ENCODE measurements around the gene STAP2.

STAP2 gene

DNA sequence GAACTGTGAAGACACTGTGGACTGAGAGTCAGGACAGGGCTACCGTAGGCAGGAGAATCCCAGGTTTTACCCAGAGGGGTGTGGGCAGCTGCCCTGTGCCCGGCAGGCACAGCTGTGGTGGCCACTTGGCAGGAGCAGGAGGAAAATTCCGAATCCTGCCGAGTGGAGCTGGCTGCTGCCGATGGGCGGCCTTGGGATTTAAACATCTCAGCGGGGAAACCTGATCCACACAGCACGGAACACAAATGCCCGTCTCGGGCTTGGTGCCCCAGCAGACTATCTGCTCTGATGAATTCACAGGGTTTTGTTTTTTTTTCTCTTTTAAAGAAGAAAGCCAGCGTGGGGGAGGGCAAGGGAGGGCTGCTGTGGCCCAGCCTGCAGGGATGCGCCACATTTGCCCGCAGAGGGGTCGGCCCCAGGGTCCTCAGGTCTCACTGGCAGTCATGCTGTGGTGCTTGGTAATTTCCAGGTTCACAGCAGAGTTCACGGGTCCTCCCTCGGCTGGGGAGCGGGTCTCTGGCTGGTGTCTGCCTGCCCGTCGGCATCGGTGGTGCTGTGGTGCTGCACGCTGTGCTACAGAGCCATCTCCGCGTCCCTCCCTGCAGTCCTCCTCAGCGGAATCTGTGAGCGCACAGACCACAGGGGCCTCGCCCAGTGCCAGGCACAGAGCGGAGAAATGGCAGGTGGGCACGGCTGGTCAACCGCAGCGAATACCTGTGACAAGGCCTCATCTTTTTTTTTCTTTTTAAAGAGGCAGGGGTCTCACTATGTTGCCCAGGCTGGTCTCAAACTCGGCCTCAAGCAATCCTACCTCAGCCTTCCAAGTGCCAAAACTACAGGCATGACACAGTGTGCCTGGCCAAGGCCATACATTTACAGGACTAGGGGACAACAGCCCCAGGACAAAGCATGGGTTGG, 32.9 kb upstream of the STAP2 start:
- CTCF ChIA-PET: no interaction called here
- DNase-seq (ENCODE audit: extremely low spot score): no peak
- POLR2A ChIA-PET: no interaction called here
- no peak for TF ChIP-seq NFRKB (IDR thresholded peaks at IDR 0.05)

DNA sequence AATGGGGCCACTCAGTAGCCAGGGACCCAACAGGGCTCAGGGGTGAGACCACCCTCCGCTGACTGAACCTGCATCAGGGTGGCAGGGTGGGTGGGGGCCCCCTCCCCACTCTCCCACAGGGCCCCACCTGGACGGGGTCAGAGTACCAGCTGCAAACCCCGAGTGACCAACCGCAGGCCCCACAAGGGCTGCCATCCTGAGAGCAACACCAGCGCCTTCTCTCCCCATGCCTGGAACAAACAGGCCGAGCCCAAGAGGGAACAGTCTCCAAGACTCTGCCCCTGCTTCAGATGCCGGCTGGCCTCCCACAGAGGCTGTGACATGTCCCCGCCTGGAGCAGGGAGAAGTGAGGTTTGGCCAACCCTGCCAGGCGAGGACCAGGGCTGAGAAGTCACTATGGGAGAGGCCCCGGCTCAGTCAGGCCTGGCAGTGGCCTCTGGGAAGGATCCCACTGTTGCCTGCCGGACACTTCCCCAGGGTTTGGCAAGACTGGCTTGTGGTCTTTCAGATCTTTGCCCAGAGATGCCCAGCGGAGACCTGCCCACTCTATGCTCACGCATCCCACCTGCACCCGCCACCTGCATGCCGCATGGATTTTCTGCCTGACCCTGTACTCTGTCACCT, 31.9 kb upstream of the STAP2 start:
- ChIA-PET POLR2A (interaction anchor here (1.4 kb wide), 1 partner anchor 32 kb away, joined by 5 read pairs; the partner anchor contains the start of gene CHAF1A), CTCF (interaction anchor here (0.7 kb wide), 1 partner anchor 30 kb away, joined by 3 read pairs; the partner anchor contains the start of gene SH3GL1)
- TF ChIP-seq ARNT (IDR thresholded peaks at IDR 0.05) (no peak), FOXK2 (IDR thresholded peaks at IDR 0.05) (no peak), CTBP1 (IDR thresholded peaks at IDR 0.05; ENCODE audit: borderline replicate concordance) (no peak), HDGF (IDR thresholded peaks at IDR 0.05; ENCODE audit: borderline replicate concordance) (no peak), FOXA1 (IDR thresholded peaks at IDR 0.05) (no peak), BHLHE40 (IDR thresholded peaks at IDR 0.05; ENCODE audit: borderline replicate concordance) (no peak), FOXM1 (IDR thresholded peaks at IDR 0.05; ENCODE audit: borderline replicate concordance) (no peak), ELF4 (IDR thresholded peaks at IDR 0.05) (no peak), TARDBP (IDR thresholded peaks at IDR 0.05) (no peak), SP1 (IDR thresholded peaks at IDR 0.05) (no peak), L3MBTL2 (conservative IDR thresholded peaks at IDR 0.05) (no peak), LEF1 (IDR thresholded peaks at IDR 0.05; ENCODE audit: borderline replicate concordance) (no peak), SUZ12 (IDR thresholded peaks at IDR 0.05) (no peak)
- DNase-seq (ENCODE audit: extremely low spot score): no peak

DNA sequence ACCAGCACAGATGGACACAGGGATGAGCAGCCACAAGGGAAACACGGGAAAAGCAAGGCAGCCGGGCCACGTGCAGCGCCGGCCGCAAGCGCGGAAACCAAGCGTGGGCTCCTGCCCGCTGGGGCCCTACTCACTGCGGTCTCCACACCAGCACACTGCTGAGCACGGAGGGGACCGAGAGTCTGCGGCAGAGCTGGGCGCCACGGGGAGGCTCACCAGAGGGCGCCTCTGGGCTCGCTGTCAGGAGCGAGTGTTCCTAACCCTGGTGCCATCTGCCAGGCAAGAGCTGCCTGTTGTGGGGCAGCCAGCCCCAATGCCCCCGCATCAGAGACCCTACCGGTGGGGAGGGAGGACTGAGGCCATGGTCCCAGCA, 31.2 kb upstream of the STAP2 start:
- ChIA-PET POLR2A (interaction anchor here (1.4 kb wide), 1 partner anchor 32 kb away, joined by 5 read pairs; the partner anchor contains the start of gene CHAF1A), CTCF (interaction anchor here (0.7 kb wide), 1 partner anchor 30 kb away, joined by 3 read pairs; the partner anchor contains the start of gene SH3GL1)
- TF ChIP-seq SP1 (IDR thresholded peaks at IDR 0.05) (no peak), FOXM1 (IDR thresholded peaks at IDR 0.05; ENCODE audit: borderline replicate concordance) (no peak), NFRKB (IDR thresholded peaks at IDR 0.05) (no peak), FOXK2 (IDR thresholded peaks at IDR 0.05) (no peak), HDGF (IDR thresholded peaks at IDR 0.05; ENCODE audit: borderline replicate concordance) (no peak), BHLHE40 (IDR thresholded peaks at IDR 0.05; ENCODE audit: borderline replicate concordance) (no peak), L3MBTL2 (conservative IDR thresholded peaks at IDR 0.05) (no peak), CTBP1 (IDR thresholded peaks at IDR 0.05; ENCODE audit: borderline replicate concordance) (no peak), ELF4 (IDR thresholded peaks at IDR 0.05) (no peak), FOXA1 (IDR thresholded peaks at IDR 0.05) (no peak), LEF1 (IDR thresholded peaks at IDR 0.05; ENCODE audit: borderline replicate concordance) (no peak)
- TF ChIP-seq, protein P1, sequence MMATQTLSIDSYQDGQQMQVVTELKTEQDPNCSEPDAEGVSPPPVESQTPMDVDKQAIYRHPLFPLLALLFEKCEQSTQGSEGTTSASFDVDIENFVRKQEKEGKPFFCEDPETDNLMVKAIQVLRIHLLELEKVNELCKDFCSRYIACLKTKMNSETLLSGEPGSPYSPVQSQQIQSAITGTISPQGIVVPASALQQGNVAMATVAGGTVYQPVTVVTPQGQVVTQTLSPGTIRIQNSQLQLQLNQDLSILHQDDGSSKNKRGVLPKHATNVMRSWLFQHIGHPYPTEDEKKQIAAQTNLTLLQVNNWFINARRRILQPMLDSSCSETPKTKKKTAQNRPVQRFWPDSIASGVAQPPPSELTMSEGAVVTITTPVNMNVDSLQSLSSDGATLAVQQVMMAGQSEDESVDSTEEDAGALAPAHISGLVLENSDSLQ (IDR thresholded peaks at IDR 0.05): no peak

DNA sequence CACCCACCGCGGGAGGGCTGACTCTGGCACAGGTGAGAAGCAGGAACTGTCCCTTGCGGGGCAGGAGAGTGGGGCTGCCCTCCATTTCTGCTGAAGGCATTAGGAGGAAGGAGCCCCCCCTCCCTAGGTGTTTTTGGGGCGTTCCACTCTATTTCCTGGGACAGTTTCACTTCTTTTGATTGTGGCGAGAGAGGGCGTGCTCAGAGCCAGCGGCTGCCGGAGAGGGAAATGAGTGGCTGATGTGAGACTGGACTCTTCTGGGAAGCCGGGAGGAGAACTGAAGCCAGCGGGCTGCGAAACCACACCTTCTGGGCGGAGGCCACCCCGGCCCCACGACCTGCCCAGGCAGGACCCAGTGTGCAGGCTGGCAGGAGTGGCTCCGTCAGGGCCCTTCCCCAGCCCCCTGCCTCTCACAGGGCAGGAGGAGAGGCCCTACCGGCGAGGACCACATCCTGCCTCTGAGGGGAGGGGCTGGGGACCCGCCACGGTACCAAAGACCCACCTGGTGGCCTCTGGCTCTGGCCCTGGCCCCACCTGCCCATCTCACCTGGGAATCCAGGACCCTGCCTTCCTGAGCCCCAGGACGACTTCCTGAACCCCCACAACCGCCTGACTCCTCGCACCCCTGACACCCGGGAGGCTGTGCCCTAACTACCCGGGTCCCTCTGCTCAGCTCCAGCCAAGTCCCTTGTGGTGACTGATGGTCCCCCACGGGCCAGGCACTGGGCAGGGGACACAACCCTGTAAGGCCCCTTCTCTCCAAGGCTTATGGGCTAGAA, 30.7 kb upstream of the STAP2 start:
- ChIA-PET POLR2A (interaction anchor here (1.4 kb wide), 1 partner anchor 33 kb away, joined by 5 read pairs; the partner anchor contains the start of gene CHAF1A), CTCF (interaction anchor here (0.7 kb wide), 1 partner anchor 31 kb away, joined by 3 read pairs; the partner anchor contains the start of gene SH3GL1)
- no peak for DNase-seq (ENCODE audit: extremely low spot score)
- TF ChIP-seq NFRKB (IDR thresholded peaks at IDR 0.05) (no peak), LEF1 (IDR thresholded peaks at IDR 0.05; ENCODE audit: borderline replicate concordance) (no peak), L3MBTL2 (conservative IDR thresholded peaks at IDR 0.05) (no peak), ELF4 (IDR thresholded peaks at IDR 0.05) (no peak), HDGF (IDR thresholded peaks at IDR 0.05; ENCODE audit: borderline replicate concordance) (no peak), SP1 (IDR thresholded peaks at IDR 0.05) (no peak), CTBP1 (IDR thresholded peaks at IDR 0.05; ENCODE audit: borderline replicate concordance) (no peak), ZNF384 (IDR thresholded peaks at IDR 0.05) (no peak), ARNT (IDR thresholded peaks at IDR 0.05) (no peak), BHLHE40 (IDR thresholded peaks at IDR 0.05; ENCODE audit: borderline replicate concordance) (no peak), FOXA1 (IDR thresholded peaks at IDR 0.05) (no peak), SUZ12 (IDR thresholded peaks at IDR 0.05) (no peak), FOXK2 (IDR thresholded peaks at IDR 0.05) (no peak), TARDBP (IDR thresholded peaks at IDR 0.05) (no peak), FOXM1 (IDR thresholded peaks at IDR 0.05; ENCODE audit: borderline replicate concordance) (no peak)
- TF ChIP-seq, protein P1 (IDR thresholded peaks at IDR 0.05): no peak

More for the DNA sequence above, 31.2 kb upstream of the STAP2 start:
- no peak for DNase-seq (ENCODE audit: extremely low spot score)

DNA sequence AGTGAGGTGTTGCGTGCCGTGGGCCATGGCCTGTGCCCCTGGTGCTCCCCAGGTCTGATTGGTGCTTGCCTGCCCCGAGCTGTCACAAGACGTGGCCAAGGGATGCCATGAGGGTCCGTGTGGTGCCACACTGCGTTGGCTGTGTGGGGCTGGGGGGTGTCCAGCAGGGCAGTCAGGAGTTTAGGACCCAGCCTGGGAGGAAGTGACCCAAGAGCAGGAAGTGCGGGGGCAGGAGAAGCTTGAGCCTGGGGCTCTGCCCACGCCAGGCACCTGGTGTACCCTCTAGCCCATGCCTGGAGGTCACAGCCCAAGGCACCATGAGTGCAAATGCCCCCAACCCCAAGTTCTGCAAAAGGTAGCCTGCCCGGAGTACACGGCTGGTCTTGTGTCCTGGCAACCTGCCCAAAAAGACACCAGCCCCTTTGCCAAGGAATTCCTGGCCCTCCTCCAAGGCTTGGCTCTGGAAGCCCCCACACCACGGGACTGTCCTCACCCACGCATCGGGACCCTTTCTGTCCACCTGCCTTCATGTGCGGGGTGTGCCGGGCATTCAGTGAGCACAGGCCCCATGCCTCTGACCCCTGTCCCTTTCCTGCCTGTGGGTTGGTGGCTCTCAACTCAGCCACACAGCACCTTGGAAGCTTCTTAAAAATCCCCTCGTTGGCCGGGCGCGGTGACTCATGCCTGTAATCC, 29.6 kb upstream of the STAP2 start:
- CTCF ChIA-PET: no interaction called here

More for the DNA sequence above, 29.6 kb upstream of the STAP2 start:
- TF ChIP-seq LEF1 (IDR thresholded peaks at IDR 0.05; ENCODE audit: borderline replicate concordance) (no peak), FOXA1 (IDR thresholded peaks at IDR 0.05) (no peak), ZNF384 (IDR thresholded peaks at IDR 0.05) (no peak), TARDBP (IDR thresholded peaks at IDR 0.05) (no peak), BHLHE40 (IDR thresholded peaks at IDR 0.05; ENCODE audit: borderline replicate concordance) (no peak), L3MBTL2 (conservative IDR thresholded peaks at IDR 0.05) (no peak), ELF4 (IDR thresholded peaks at IDR 0.05) (no peak), NFRKB (IDR thresholded peaks at IDR 0.05) (no peak)
- TF ChIP-seq, protein P1 (IDR thresholded peaks at IDR 0.05): no peak
- DNase-seq (ENCODE audit: extremely low spot score): no peak
- POLR2A ChIA-PET: interaction anchor here (0.8 kb wide), 1 partner anchor 26 kb away, joined by 4 read pairs; no protein-coding TSS in a partner anchor

Measured in HEK293T (cell line).